ENCODE results near the gene CARS1. TPM values are rescaled to one million over a fixed set of nuclear protein-coding genes. Genes with fewer than 3 reads are reported as not detected.

CARS1 gene
- total and polyA plus RNA-seq, 2 experiments from 2014 or later = 72.9 to 95.9 TPM

GRCh38 chr11:2951231-2952110 lies 105.8 kb downstream of the CARS1 start:
- Histone ChIP-seq H3K36me3 (ENCODE audit: insufficient read depth) (peaks cover 60% of the 10 kb centered on the region), H3K27ac (ENCODE audit: low read depth) (peak overlapping the region; percentile 72), H3K4me2 (no peak overlapping the region), H2AFZ (no peak overlapping the region), H3K4me3 (no peak overlapping the region), H3K27me3 (ENCODE audit: insufficient read depth) (no peaks in the 10 kb centered on the region), H3K4me1 (ENCODE audit: insufficient read depth) (peaks cover 17% of the 10 kb centered on the region), H4K20me1 (replicated peaks; ENCODE audit: insufficient read depth) (peaks cover 53% of the 10 kb centered on the region), H3F3A (replicated peaks; ENCODE audit: low read depth) (peaks cover 36% of the 10 kb centered on the region), H3K79me2 (replicated peaks; ENCODE audit: insufficient read depth) (peaks cover 7% of the 10 kb centered on the region; the same call in 1 of the 2 replicates), H3K9me2 (ENCODE audit: insufficient read depth) (no peaks in the 10 kb centered on the region)
- Mint-ChIP-seq H3K36me3 (ENCODE audit: low read depth) (peaks cover 92% of the 10 kb centered on the region), H3K27me3 (ENCODE audit: insufficient read depth, low read depth, poor library complexity) (no peaks in the 10 kb centered on the region), H3K9me3 (no peaks in the 10 kb centered on the region), H3K4me1 (peaks cover 26% of the 10 kb centered on the region), H3K27ac (peak overlapping the region; percentile 15; the same call in 1 of the 2 replicates), H3K4me3 (no peak overlapping the region)
- no peak for DNase-seq (ENCODE audit: low spot score)
- no peak for ATAC-seq
- no peak for TF ChIP-seq ZNF462 (CRISPR knock-in tag; IDR thresholded peaks at IDR 0.05)
- TF ChIP-seq NANOG (IDR thresholded peaks at IDR 0.05; ENCODE audit: borderline replicate concordance) = no peak
- TF ChIP-seq CREB1 (CRISPR knock-in tag; IDR thresholded peaks at IDR 0.05; ENCODE audit: low read depth) = no peak
- no peak for TF ChIP-seq STAT1 (IDR thresholded peaks at IDR 0.05; ENCODE audit: unreplicated experiment)
- no peak for TF ChIP-seq REST (IDR thresholded peaks at IDR 0.05; ENCODE audit: unreplicated experiment)
- no peak for TF ChIP-seq ZNF114 (CRISPR knock-in tag; IDR thresholded peaks at IDR 0.05)
- TF ChIP-seq POLR2AphosphoS5 (IDR thresholded peaks at IDR 0.05; ENCODE audit: low read depth) = no peak
- TF ChIP-seq EZH2phosphoT487 (IDR thresholded peaks at IDR 0.05; ENCODE audit: unreplicated experiment) = no peak
- no peak for TF ChIP-seq CTCF (conservative IDR thresholded peaks at IDR 0.05; ENCODE audit: low read depth in 2 of 2)
- TF ChIP-seq EZH2 (IDR thresholded peaks at IDR 0.05; ENCODE audit: low read depth, unreplicated experiment) = no peak
- no peak for TF ChIP-seq ZNF331 (CRISPR knock-in tag; IDR thresholded peaks at IDR 0.05; ENCODE audit: low read depth)
- no peak for TF ChIP-seq JUNB (IDR thresholded peaks at IDR 0.05; ENCODE audit: unreplicated experiment)
- TF ChIP-seq ETS1 (IDR thresholded peaks at IDR 0.05) = no peak

Data from GM23338 (cell line).